Embryonic facial prominence (tissue), 1 donor: Measurements from ENCODE around the gene UTP25.

Experiments used
- DNase-seq: peaks from one replicate; pipeline ENCODE4 v3.0.0-alpha.2; 2016; ENCODE audit errors: extremely low spot score

Gene UTP25

GRCh38 chr1:209805875-209806760 is 21.7 kb upstream of the UTP25 start, which contains the start of gene IRF6:
TSS of gene IRF6 (minus strand) at chr1:209806142. CDS start at chr1:209801413, 4,729 bp downstream.
- DNase-seq, result peak; percentile 48

- no peak for DNase-seq
Measured at GRCh38 chr1:209807509-209807908, 20.3 kb upstream of the UTP25 start.

GRCh38 chr1:209808059-209808581 is 19.7 kb upstream of the UTP25 start:
- no peak for DNase-seq

- no peak for DNase-seq
Measured at GRCh38 chr1:209809611-209810010, 18.2 kb upstream of the UTP25 start.

- no peak for DNase-seq
Measured at GRCh38 chr1:209810783-209811182, 17.0 kb upstream of the UTP25 start.

- no peak for DNase-seq
Measured at GRCh38 chr1:209813902-209814301, 13.9 kb upstream of the UTP25 start.

- no peak for DNase-seq
Measured at GRCh38 chr1:209815490-209815889, 12.3 kb upstream of the UTP25 start.

GRCh38 chr1:209815931-209816341 is 11.8 kb upstream of the UTP25 start:
- DNase-seq, result no peak

GRCh38 chr1:209816923-209817322 is 10.8 kb upstream of the UTP25 start:
- no peak for DNase-seq

GRCh38 chr1:209817691-209818090 is 10.1 kb upstream of the UTP25 start:
- no peak for DNase-seq

GRCh38 chr1:209819058-209819457 is 8.7 kb upstream of the UTP25 start:
- no peak for DNase-seq

GRCh38 chr1:209820986-209821385 is 6.8 kb upstream of the UTP25 start:
- DNase-seq, result no peak

GRCh38 chr1:209822706-209823105 is 5.1 kb upstream of the UTP25 start:
- no peak for DNase-seq

- peak; percentile 50 for DNase-seq
Measured at GRCh38 chr1:209823143-209824041, 4.4 kb upstream of the UTP25 start.

GRCh38 chr1:209825591-209826434 is 2.0 kb upstream of the UTP25 start:
- no peak for DNase-seq

GRCh38 chr1:209829716-209830115 is 1.9 kb downstream of the UTP25 start:
- no peak for DNase-seq

- DNase-seq, result no peak
Measured at GRCh38 chr1:209830722-209831121, 3.0 kb downstream of the UTP25 start.

GRCh38 chr1:209831615-209832014 is 3.8 kb downstream of the UTP25 start:
- DNase-seq, result no peak

GRCh38 chr1:209835782-209836298 is 8.1 kb downstream of the UTP25 start:
- no peak for DNase-seq

- DNase-seq, result no peak
Measured at GRCh38 chr1:209837671-209838070, 9.9 kb downstream of the UTP25 start.

GRCh38 chr1:209838537-209838936 is 10.8 kb downstream of the UTP25 start:
- no peak for DNase-seq
